PFSK-1 (cell line): ENCODE results near the gene MBNL2.

Source experiments
- FOXP2 ChIP-seq: optimal IDR thresholded peaks from 2 replicates; pipeline ENCODE3; 2011; ENCODE audit warnings: borderline replicate concordance, control low read depth, inconsistent platforms; ENCODE audit not compliant: insufficient read depth; ENCODE audit errors: extremely low read length, extremely low read depth
- POLR2AphosphoS5 ChIP-seq: IDR thresholded peaks from 2 replicates; pipeline ENCODE4 v1.6.1; 2012; ENCODE audit warnings: low read depth, mild to moderate bottlenecking, control low read depth, low read length, moderate library complexity
- SIN3A ChIP-seq: IDR thresholded peaks from 2 replicates; pipeline ENCODE4 v1.6.1; 2012; ENCODE audit warnings: mild to moderate bottlenecking, low read length, moderate library complexity, borderline replicate concordance; ENCODE audit not compliant: insufficient read depth
- TF ChIP-seq, protein P1 (sequence below), 2 experiments: IDR thresholded peaks; 2 replicates each; pipeline versions ENCODE4 v1.6.1 to v1.8.0; 2011 to 2012; ENCODE audit warnings: low read depth in 2 of 2, low read length in 2 of 2, control low read depth in 1 of 2, inconsistent platforms in 1 of 2, mild to moderate bottlenecking in 1 of 2, moderate library complexity in 1 of 2; ENCODE audit not compliant: insufficient read depth in 1 of 2

GRCh38 chr13:97332742-97333141, 110.6 kb downstream of the MBNL2 start:
- TF ChIP-seq FOXP2 (no peak), SIN3A (no peak), POLR2AphosphoS5 (no peak)
- TF ChIP-seq, protein P1, sequence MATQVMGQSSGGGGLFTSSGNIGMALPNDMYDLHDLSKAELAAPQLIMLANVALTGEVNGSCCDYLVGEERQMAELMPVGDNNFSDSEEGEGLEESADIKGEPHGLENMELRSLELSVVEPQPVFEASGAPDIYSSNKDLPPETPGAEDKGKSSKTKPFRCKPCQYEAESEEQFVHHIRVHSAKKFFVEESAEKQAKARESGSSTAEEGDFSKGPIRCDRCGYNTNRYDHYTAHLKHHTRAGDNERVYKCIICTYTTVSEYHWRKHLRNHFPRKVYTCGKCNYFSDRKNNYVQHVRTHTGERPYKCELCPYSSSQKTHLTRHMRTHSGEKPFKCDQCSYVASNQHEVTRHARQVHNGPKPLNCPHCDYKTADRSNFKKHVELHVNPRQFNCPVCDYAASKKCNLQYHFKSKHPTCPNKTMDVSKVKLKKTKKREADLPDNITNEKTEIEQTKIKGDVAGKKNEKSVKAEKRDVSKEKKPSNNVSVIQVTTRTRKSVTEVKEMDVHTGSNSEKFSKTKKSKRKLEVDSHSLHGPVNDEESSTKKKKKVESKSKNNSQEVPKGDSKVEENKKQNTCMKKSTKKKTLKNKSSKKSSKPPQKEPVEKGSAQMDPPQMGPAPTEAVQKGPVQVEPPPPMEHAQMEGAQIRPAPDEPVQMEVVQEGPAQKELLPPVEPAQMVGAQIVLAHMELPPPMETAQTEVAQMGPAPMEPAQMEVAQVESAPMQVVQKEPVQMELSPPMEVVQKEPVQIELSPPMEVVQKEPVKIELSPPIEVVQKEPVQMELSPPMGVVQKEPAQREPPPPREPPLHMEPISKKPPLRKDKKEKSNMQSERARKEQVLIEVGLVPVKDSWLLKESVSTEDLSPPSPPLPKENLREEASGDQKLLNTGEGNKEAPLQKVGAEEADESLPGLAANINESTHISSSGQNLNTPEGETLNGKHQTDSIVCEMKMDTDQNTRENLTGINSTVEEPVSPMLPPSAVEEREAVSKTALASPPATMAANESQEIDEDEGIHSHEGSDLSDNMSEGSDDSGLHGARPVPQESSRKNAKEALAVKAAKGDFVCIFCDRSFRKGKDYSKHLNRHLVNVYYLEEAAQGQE (IDR thresholded peaks at IDR 0.05; ENCODE audit: insufficient read depth in 1 of 2, low read depth in 2 of 2, low read length in 2 of 2): no peak
